H1 (cell line): ENCODE results near the gene MIEN1. TPM values are rescaled to one million over a fixed set of nuclear protein-coding genes. Genes with fewer than 3 reads are reported as not detected.
"Not testable (repeated sequence)": the region's sequence is repeated elsewhere in the genome, so short reads cannot be mapped to it uniquely, and the experiment has no call there.

ENCODE experiments used
- CTCF ChIA-PET: fragments of 300-600 bp; sonication (Branson Sonifier 250); formaldehyde crosslinking; loops from one replicate; lab custom pipeline; 2021; ENCODE audit not compliant: partially characterized antibody; lab: Charles Lee
- POLR2A ChIA-PET: fragments of 300-600 bp; sonication (Branson Sonifier 250); formaldehyde crosslinking; loops from one replicate; lab custom pipeline; 2021; ENCODE audit warnings: inconsistent platforms; ENCODE audit not compliant: partially characterized antibody; lab: Charles Lee
- DNase-seq, 2 experiments: peaks; one replicate each; pipeline versions ENCODE4 v3.0.0 to v3.0.0-alpha.2; 2010 to 2022; ENCODE audit warnings: low spot score in 2 of 2, low read depth in 1 of 2, mixed read lengths in 1 of 2
- FAIRE-seq: peaks from 2 replicates; lab custom pipeline; 2011; peaks lifted over from hg19 to GRCh38; lab: Jason Lieb, UNC
- H2AFZ ChIP-seq: 2 replicates; pipeline ENCODE4 v1.8.1; 2012; ENCODE audit warnings: low read length, inconsistent platforms
- H2AK5ac ChIP-seq: 2 replicates; pipeline ENCODE4 v1.6.1; 2013; ENCODE audit warnings: low read depth, low read length
- H2BK120ac ChIP-seq: replicated peaks from 2 replicates; pipeline ENCODE3; 2013; ENCODE audit warnings: low read depth, low read length, inconsistent platforms
- H2BK12ac ChIP-seq: 2 replicates; pipeline ENCODE4 v1.6.1; 2013; ENCODE audit warnings: low read depth, low read length
- H2BK15ac ChIP-seq: 2 replicates; pipeline ENCODE4 v1.6.1; 2013; ENCODE audit warnings: low read length
- H2BK20ac ChIP-seq: 2 replicates; pipeline ENCODE4 v1.6.1; 2013; ENCODE audit warnings: low read length
- H2BK5ac ChIP-seq: 2 replicates; pipeline ENCODE4 v1.6.1; 2013; ENCODE audit warnings: low read depth, low read length
- H3K14ac ChIP-seq: 2 replicates; pipeline ENCODE4 v1.6.1; 2013; ENCODE audit warnings: inconsistent platforms; ENCODE audit not compliant: insufficient read length
- H3K18ac ChIP-seq: 2 replicates; pipeline ENCODE4 v1.6.1; 2013; ENCODE audit warnings: low read length; ENCODE audit errors: extremely low read depth
- H3K23ac ChIP-seq: 2 replicates; pipeline ENCODE4 v1.6.1; 2013; ENCODE audit warnings: inconsistent platforms; ENCODE audit not compliant: insufficient read length
- H3K23me2 ChIP-seq: 2 replicates; pipeline ENCODE4 v1.6.1; 2013; ENCODE audit warnings: low read depth, low read length
- H3K27ac ChIP-seq: 2 replicates; pipeline ENCODE4 v1.6.1; 2011; ENCODE audit warnings: low read depth, low read length, inconsistent platforms
- H3K27me3 ChIP-seq, 4 experiments: replicated peaks in 1 of 4; 1 replicate in 1 of 4; 2 replicates in 3 of 4; pipeline versions ENCODE4 v1.6.1 to v1.8.1; 2011 to 2013; ENCODE audit warnings: low read length in 3 of 4, mild to moderate bottlenecking in 3 of 4, inconsistent platforms in 2 of 4, mixed read lengths in 2 of 4, moderate library complexity in 1 of 4; ENCODE audit not compliant: control insufficient read depth in 3 of 4, insufficient read depth in 3 of 4; ENCODE audit errors: extremely low read depth in 1 of 4
- H3K36me3 ChIP-seq, 4 experiments: 2 replicates each; pipeline versions ENCODE4 v1.6.1 to v1.8.1; 2011 to 2013; ENCODE audit warnings: mild to moderate bottlenecking in 4 of 4, low read length in 3 of 4, moderate library complexity in 2 of 4, control low read depth in 1 of 4, inconsistent platforms in 1 of 4; ENCODE audit not compliant: insufficient read depth in 4 of 4, control insufficient read depth in 2 of 4
- H3K4ac ChIP-seq: replicated peaks from 2 replicates; pipeline ENCODE3; 2013; ENCODE audit warnings: low read length, low read depth, mixed read lengths, inconsistent platforms; ENCODE audit not compliant: insufficient read length
- H3K4me1 ChIP-seq, 4 experiments: replicated peaks in 1 of 4; 1 replicate in 1 of 4; 2 replicates in 3 of 4; pipeline versions ENCODE4 v1.6.1 to v1.8.1; 2011 to 2013; ENCODE audit warnings: low read length in 3 of 4, inconsistent platforms in 2 of 4, mixed read lengths in 1 of 4; ENCODE audit not compliant: insufficient read depth in 4 of 4, control insufficient read depth in 3 of 4
- H3K4me2 ChIP-seq, 2 experiments: 2 replicates each; pipeline versions ENCODE4 v1.6.1 to v1.8.1; 2011 to 2013; ENCODE audit warnings: low read depth in 2 of 2, low read length in 2 of 2, control low read depth in 1 of 2, inconsistent platforms in 1 of 2, mild to moderate bottlenecking in 1 of 2; ENCODE audit not compliant: insufficient read depth in 1 of 2
- H3K4me3 ChIP-seq, 4 experiments: fragments of 200-600, 300-600 bp in 1 of 4; sonication (generic), shearing (Covaris generic), sonication (Bioruptor Twin) in 1 of 4; 2 replicates each; pipeline versions ENCODE4 v1.5.1 to v1.8.1; 2011 to 2016; ENCODE audit warnings: low read length in 4 of 4, low read depth in 3 of 4, control low read depth in 2 of 4, inconsistent platforms in 2 of 4, mild to moderate bottlenecking in 2 of 4, mixed read lengths in 1 of 4, moderate library complexity in 1 of 4; ENCODE audit not compliant: insufficient read depth in 2 of 4; ENCODE audit errors: extremely low read depth in 1 of 4
- H3K56ac ChIP-seq: replicated peaks from 2 replicates; pipeline ENCODE3; 2013; ENCODE audit warnings: low read depth, mild to moderate bottlenecking, mixed read lengths, low read length, inconsistent platforms; ENCODE audit not compliant: insufficient read length
- H3K79me1 ChIP-seq: 2 replicates; pipeline ENCODE4 v1.6.1; 2013; ENCODE audit warnings: low read depth, low read length, control low read depth
- H3K79me2 ChIP-seq, 2 experiments: 2 replicates each; pipeline versions ENCODE4 v1.6.1 to v1.8.1; 2012 to 2013; ENCODE audit warnings: low read length in 2 of 2, mild to moderate bottlenecking in 2 of 2, inconsistent platforms in 1 of 2; ENCODE audit not compliant: insufficient read depth in 2 of 2, control insufficient read depth in 1 of 2
- H3K9ac ChIP-seq, 4 experiments: replicated peaks in 1 of 4; 1 replicate in 1 of 4; 2 replicates in 3 of 4; pipeline versions ENCODE4 v1.6.1 to v1.8.1; 2011 to 2013; ENCODE audit warnings: low read depth in 3 of 4, low read length in 3 of 4, control low read depth in 2 of 4, mild to moderate bottlenecking in 2 of 4, moderate library complexity in 2 of 4, inconsistent platforms in 1 of 4; ENCODE audit errors: extremely low read depth in 1 of 4
- H3K9me3 ChIP-seq, 2 experiments: 2 replicates each; pipeline versions ENCODE4 v1.6.1 to v1.8.1; 2012 to 2013; ENCODE audit warnings: mild to moderate bottlenecking in 2 of 2, moderate library complexity in 2 of 2, control low read depth in 1 of 2, inconsistent platforms in 1 of 2, low read depth in 1 of 2, low read length in 1 of 2, mixed read lengths in 1 of 2; ENCODE audit not compliant: insufficient read depth in 2 of 2
- H4K20me1 ChIP-seq, 2 experiments: replicated peaks in 1 of 2; 2 replicates each; pipeline versions ENCODE3 to v1.8.1; 2011 to 2013; ENCODE audit warnings: inconsistent platforms in 2 of 2, low read length in 2 of 2, mild to moderate bottlenecking in 1 of 2; ENCODE audit not compliant: insufficient read depth in 2 of 2, control insufficient read depth in 1 of 2
- H4K5ac ChIP-seq: 2 replicates; pipeline ENCODE4 v1.6.1; 2013; ENCODE audit warnings: low read length, low read depth, mixed read lengths, inconsistent platforms; ENCODE audit not compliant: insufficient read length
- H4K8ac ChIP-seq: 2 replicates; pipeline ENCODE4 v1.8.0; 2013; ENCODE audit warnings: mild to moderate bottlenecking, moderate library complexity, low read length, inconsistent platforms; ENCODE audit not compliant: insufficient read depth; ENCODE audit errors: extremely low read depth
- H4K91ac ChIP-seq: replicated peaks from 2 replicates; pipeline ENCODE3; 2013; ENCODE audit warnings: low read length, mixed read lengths, inconsistent platforms; ENCODE audit not compliant: insufficient read length
- WGBS, 2 experiments: shearing (Covaris generic) in 1 of 2; methylation state at CpG; one replicate each; pipeline versions ENCODE4 v1.1.6 to v1.1.7; 2013 to 2015; ENCODE audit warnings: low lambda C conversion rate in 2 of 2, mixed read lengths in 2 of 2, inconsistent platforms in 1 of 2, low coverage in 1 of 2, missing lambda C conversion rate in 1 of 2; ENCODE audit not compliant: insufficient replicate concordance in 2 of 2, insufficient coverage in 1 of 2, insufficient read length in 1 of 2; ENCODE audit errors: extremely low coverage in 1 of 2, missing lambda C conversion rate in 1 of 2; 5-methylcytosine and 5-hydroxymethylcytosine counted together
- polyA plus RNA-seq, 7 experiments: library from polyadenylated mRNA; depleted of rRNA in 3 of 7; stranded (reverse) in 5 of 7; unstranded in 2 of 7; fragments of >200 nt in 5 of 7; fragments of 200-250 nt in 2 of 7; gene quantifications; 1 replicate in 5 of 7; 2 replicates in 1 of 7; 4 replicates in 1 of 7; pipeline versions ENCODE4 v1.2.1 to v1.2.3, GENCODE V29; 2011 to 2013; ENCODE audit warnings: missing spikeins in 2 of 7, mixed read lengths in 2 of 7
- total RNA-seq: library from RNA; stranded (reverse); fragmentation: NEBNext Ultra II Directional; extraction: Animal tissue kit (Norgen Biotek cat#: 25700); gene quantifications from 2 replicates; pipeline ENCODE4 v1.2.1, GENCODE V29; 2021

Gene MIEN1
- total and polyA plus RNA-seq, 2 of the 8 experiments (the other 6 are each of a cell fraction or from before 2014, with no cell fraction given), result 29.6 to 54.9 TPM

DNA sequence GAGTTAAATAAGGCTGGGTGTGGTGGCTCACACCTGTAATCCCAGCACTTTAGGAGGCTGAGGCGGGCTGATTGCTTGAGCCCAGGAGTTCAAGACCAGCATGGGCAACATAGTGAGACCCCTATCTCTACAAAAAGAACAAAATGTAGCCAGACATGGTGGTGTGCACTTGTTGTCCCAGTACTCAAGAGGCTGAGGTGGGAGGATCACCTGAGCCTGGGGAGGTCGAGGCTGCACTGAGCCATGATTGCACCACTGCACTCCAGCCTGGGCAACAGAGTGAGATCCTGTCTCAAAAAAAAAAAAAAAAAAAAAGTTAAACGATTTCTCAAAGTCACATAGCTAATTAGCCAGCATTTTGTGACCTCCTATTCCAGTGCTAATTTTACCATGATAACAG is 33.8 kb upstream of the MIEN1 start:
- H3K18ac ChIP-seq, H2BK12ac ChIP-seq, H4K8ac ChIP-seq, H3K4me1 ChIP-seq, H3K9ac ChIP-seq, H2BK15ac ChIP-seq, H3K9me3 ChIP-seq, H2AFZ ChIP-seq, H3K56ac ChIP-seq, H3K27me3 ChIP-seq, H3K36me3 ChIP-seq, H3K4me3 ChIP-seq, H2BK5ac ChIP-seq, H4K91ac ChIP-seq, H3K27ac ChIP-seq, H3K23ac ChIP-seq, POLR2A ChIA-PET, FAIRE-seq, H3K23me2 ChIP-seq, H3K4ac ChIP-seq, H3K4me2 ChIP-seq, H4K20me1 ChIP-seq, DNase-seq, H2AK5ac ChIP-seq, H2BK20ac ChIP-seq, H3K14ac ChIP-seq, H4K5ac ChIP-seq, H3K79me1 ChIP-seq, H3K79me2 ChIP-seq, H2BK120ac ChIP-seq: not testable (repeated sequence)
- CTCF ChIA-PET, result interaction anchor here (0.7 to 2.2 kb wide), 5 partner anchors 9 to 166 kb away, joined by 3 to 8 read pairs (median 3); no protein-coding TSS in a partner anchor
- 83% methylated on average over 3 of the region's 3 CpGs; no CpG with 5 or more reads in 1 of the 2 experiments for WGBS, 2 experiments
